Measurements from ENCODE around the gene PAEP. TPM values are rescaled to one million over a fixed set of nuclear protein-coding genes. Genes with fewer than 3 reads are reported as not detected.

The PAEP gene
- total RNA-seq, 1 donor from 2014 or later: 0.39 TPM

- no peaks in the 10 kb centered on the region for H3K36me3 Mint-ChIP-seq (ENCODE audit: low read depth, unreplicated experiment)
- Histone ChIP-seq H3K79me2 (ENCODE audit: insufficient read depth, low read length) (no peaks in the 10 kb centered on the region), H3K4me2 (ENCODE audit: low read length) (no peak overlapping the region), H3K27ac (ENCODE audit: low read depth, low read length) (no peak overlapping the region), H3K4me1 (ENCODE audit: insufficient read depth, low read length) (no peaks in the 10 kb centered on the region), H3K4me3 (ENCODE audit: insufficient read depth, low read depth, low read length) (no peak overlapping the region), H2AFZ (ENCODE audit: low read depth, low read length) (no peak overlapping the region), H3K27me3 (ENCODE audit: insufficient read depth, low read length) (no peaks in the 10 kb centered on the region), H3K36me3 (ENCODE audit: insufficient read depth, low read length) (no peaks in the 10 kb centered on the region), H3K9ac (ENCODE audit: low read length) (no peak overlapping the region), H4K20me1 (ENCODE audit: insufficient read depth, low read length) (no peaks in the 10 kb centered on the region), H3K9me3 (ENCODE audit: insufficient read depth, low read depth, low read length) (no peaks in the 10 kb centered on the region)
- TF ChIP-seq EZH2 (IDR thresholded peaks at IDR 0.05; ENCODE audit: insufficient read depth, low read length): no peak
- TF ChIP-seq CTCF (IDR thresholded peaks at IDR 0.05; ENCODE audit: insufficient read depth, low read depth, low read length): no peak
- DNase-seq (ENCODE audit: low read depth): no peak
- no peak for FAIRE-seq
- H3K4me1 Mint-ChIP-seq (ENCODE audit: low read depth, unreplicated experiment): no peaks in the 10 kb centered on the region
- peaks cover 25% of the 10 kb centered on the region for H3K27me3 Mint-ChIP-seq (ENCODE audit: low read depth, unreplicated experiment)
- no peak overlapping the region for H3K27ac Mint-ChIP-seq (ENCODE audit: unreplicated experiment)
- H3K9me3 Mint-ChIP-seq (ENCODE audit: unreplicated experiment): peaks cover 7% of the 10 kb centered on the region
- no peak overlapping the region for H3K4me3 Mint-ChIP-seq (ENCODE audit: unreplicated experiment)
These were observed 46.9 kb downstream of the PAEP start for GRCh38 chr9:135608294-135608998.

GRCh38 chr9:135608999-135609317 lies 47.4 kb downstream of the PAEP start:
- H3K4me2 ChIP-seq (ENCODE audit: low read length): no peak overlapping the region
- no peak overlapping the region for H2AFZ ChIP-seq (ENCODE audit: low read depth, low read length)
- DNase-seq (ENCODE audit: low read depth) (no peak), FAIRE-seq (no peak)
- Mint-ChIP-seq H3K27me3 (ENCODE audit: low read depth, unreplicated experiment) (peaks cover 25% of the 10 kb centered on the region), H3K27ac (ENCODE audit: unreplicated experiment) (no peak overlapping the region), H3K36me3 (ENCODE audit: low read depth, unreplicated experiment) (no peaks in the 10 kb centered on the region), H3K9me3 (ENCODE audit: unreplicated experiment) (peaks cover 7% of the 10 kb centered on the region), H3K4me1 (ENCODE audit: low read depth, unreplicated experiment) (no peaks in the 10 kb centered on the region), H3K4me3 (ENCODE audit: unreplicated experiment) (no peak overlapping the region)
- H4K20me1 ChIP-seq (ENCODE audit: insufficient read depth, low read length): no peaks in the 10 kb centered on the region
- no peaks in the 10 kb centered on the region for H3K79me2 ChIP-seq (ENCODE audit: insufficient read depth, low read length)
- no peaks in the 10 kb centered on the region for H3K4me1 ChIP-seq (ENCODE audit: insufficient read depth, low read length)
- TF ChIP-seq CTCF (IDR thresholded peaks at IDR 0.05; ENCODE audit: insufficient read depth, low read depth, low read length): no peak
- no peak for TF ChIP-seq EZH2 (IDR thresholded peaks at IDR 0.05; ENCODE audit: insufficient read depth, low read length)
- H3K4me3 ChIP-seq (ENCODE audit: insufficient read depth, low read depth, low read length): no peak overlapping the region
- no peaks in the 10 kb centered on the region for H3K27me3 ChIP-seq (ENCODE audit: insufficient read depth, low read length)
- H3K36me3 ChIP-seq (ENCODE audit: insufficient read depth, low read length): no peaks in the 10 kb centered on the region
- no peaks in the 10 kb centered on the region for H3K9me3 ChIP-seq (ENCODE audit: insufficient read depth, low read depth, low read length)
- no peak overlapping the region for H3K27ac ChIP-seq (ENCODE audit: low read depth, low read length)
- H3K9ac ChIP-seq (ENCODE audit: low read length): no peak overlapping the region

GRCh38 chr9:135609366-135609955 lies 47.9 kb downstream of the PAEP start:
- Histone ChIP-seq H3K4me2 (ENCODE audit: low read length) (no peak overlapping the region), H4K20me1 (ENCODE audit: insufficient read depth, low read length) (no peaks in the 10 kb centered on the region), H3K9me3 (ENCODE audit: insufficient read depth, low read depth, low read length) (no peaks in the 10 kb centered on the region), H3K4me1 (ENCODE audit: insufficient read depth, low read length) (no peaks in the 10 kb centered on the region), H3K36me3 (ENCODE audit: insufficient read depth, low read length) (no peaks in the 10 kb centered on the region), H3K27me3 (ENCODE audit: insufficient read depth, low read length) (no peaks in the 10 kb centered on the region), H3K4me3 (ENCODE audit: insufficient read depth, low read depth, low read length) (no peak overlapping the region), H3K79me2 (ENCODE audit: insufficient read depth, low read length) (no peaks in the 10 kb centered on the region), H2AFZ (ENCODE audit: low read depth, low read length) (no peak overlapping the region), H3K9ac (ENCODE audit: low read length) (no peak overlapping the region), H3K27ac (ENCODE audit: low read depth, low read length) (no peak overlapping the region)
- peaks cover 7% of the 10 kb centered on the region for H3K9me3 Mint-ChIP-seq (ENCODE audit: unreplicated experiment)
- H3K4me1 Mint-ChIP-seq (ENCODE audit: low read depth, unreplicated experiment): no peaks in the 10 kb centered on the region
- no peak for DNase-seq (ENCODE audit: low read depth)
- H3K4me3 Mint-ChIP-seq (ENCODE audit: unreplicated experiment): no peak overlapping the region
- TF ChIP-seq EZH2 (IDR thresholded peaks at IDR 0.05; ENCODE audit: insufficient read depth, low read length): no peak
- TF ChIP-seq CTCF (IDR thresholded peaks at IDR 0.05; ENCODE audit: insufficient read depth, low read depth, low read length): no peak
- no peak for FAIRE-seq
- H3K36me3 Mint-ChIP-seq (ENCODE audit: low read depth, unreplicated experiment): no peaks in the 10 kb centered on the region
- no peak overlapping the region for H3K27ac Mint-ChIP-seq (ENCODE audit: unreplicated experiment)
- H3K27me3 Mint-ChIP-seq (ENCODE audit: low read depth, unreplicated experiment): peaks cover 25% of the 10 kb centered on the region

Measured in astrocyte (in vitro differentiated cells and primary cell).